ENCODE data around the gene BRAF.
"Not testable (repeated sequence)": the region's sequence is repeated elsewhere in the genome, so short reads cannot be mapped to it uniquely, and the experiment has no call there.

BRAF gene

DNA sequence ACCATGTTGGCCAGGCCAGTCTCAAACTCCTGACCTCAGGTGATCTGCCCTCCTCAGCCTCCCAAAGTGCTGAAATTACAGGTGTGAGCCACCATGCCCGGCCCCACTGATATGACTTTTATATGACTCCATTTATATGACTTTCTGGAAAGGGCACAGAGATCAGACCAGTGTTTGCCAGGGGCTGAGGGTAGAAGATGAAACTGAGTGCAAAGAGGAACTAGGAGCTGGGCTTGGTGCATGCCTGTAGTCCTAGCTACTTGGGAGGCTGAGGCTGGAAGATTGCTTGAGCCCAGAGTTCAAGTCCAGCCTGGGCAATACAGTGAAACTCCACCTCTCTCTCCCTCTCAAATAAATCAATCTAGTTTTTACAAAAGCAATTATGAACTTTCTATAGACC lies 7.5 kb downstream of the BRAF start:
- DNase-seq: no peak

DNA sequence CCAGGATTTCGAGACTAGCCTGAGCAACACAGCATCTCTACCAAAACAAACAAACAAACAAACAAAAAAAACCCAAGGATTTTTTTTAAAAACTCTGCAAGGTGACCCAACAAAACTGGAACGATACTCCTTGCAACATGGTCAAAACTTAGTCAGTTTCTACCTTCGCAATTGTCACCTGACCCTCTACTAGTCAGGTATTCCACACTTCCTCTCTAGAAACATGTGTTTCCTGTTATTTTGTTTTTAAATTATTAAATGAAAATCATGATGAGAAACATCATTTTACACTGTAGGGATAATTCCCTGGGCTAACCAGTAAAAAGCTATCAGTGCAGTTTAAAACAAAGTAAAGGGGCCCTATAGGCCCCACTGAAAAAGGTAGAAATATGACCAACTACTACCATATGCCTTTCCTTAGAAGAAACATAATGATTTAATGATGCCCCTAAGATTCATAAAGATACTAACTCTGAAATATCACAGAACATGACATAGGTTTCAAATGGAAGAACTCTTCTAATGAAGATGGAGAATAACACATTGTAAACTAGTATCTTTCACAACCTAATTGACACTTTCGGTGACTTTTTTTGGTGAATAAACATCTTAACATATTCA lies 8.7 kb downstream of the BRAF start:
- no peak for DNase-seq

DNA sequence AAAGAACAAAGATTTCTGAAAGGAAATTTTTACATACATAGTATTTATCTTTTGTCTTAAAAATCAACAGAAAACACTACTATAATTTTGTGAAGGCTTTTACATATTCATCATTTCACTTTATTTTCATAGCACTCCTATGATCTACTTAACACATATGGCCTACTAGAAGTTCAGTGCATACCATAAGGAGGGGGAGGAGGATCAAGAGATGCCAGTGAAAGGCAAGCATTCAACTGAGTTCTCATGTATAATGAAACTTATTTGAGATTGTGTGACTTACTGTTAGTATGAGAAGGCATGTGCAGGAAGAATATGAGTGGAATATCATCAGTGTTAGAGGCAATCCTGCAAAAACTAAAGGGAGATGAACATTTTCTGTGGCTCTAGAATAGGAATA lies 10.6 kb downstream of the BRAF start:
- DNase-seq: no peak

DNA sequence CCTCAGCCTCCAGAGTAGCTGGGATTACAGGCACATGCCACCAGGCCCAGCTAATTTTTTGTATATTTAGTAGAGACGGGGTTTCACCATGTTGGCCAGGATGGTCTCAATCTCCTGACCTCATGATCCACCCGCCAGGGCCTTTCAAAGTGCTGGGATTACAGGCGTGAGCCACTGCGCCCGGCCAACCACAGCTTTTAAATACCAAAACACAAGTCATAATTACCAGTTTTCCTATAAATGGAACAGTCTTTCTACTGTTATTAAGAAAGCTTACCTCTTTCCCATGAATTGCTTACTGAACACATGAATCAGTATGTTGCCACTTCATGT lies 11.2 kb downstream of the BRAF start:
- not testable (repeated sequence) for DNase-seq

DNA sequence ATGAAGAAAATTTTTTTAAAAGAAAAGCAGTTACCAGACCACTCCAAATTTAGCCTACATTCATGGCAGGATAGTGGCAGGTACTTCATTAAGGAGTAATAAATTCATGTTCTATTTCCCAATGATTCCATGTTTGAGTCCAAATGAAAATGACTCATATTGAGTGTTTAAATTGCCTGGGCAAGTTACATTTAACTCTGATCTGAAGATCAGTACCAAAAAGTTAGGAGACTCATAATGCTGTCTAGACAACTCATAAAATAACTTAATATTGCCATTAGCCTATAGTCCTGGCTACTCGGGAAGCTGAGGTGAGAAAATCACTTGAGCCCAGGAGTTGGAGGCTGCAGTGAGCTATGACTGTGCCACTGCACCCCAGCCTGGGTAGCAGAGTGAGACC lies 13.0 kb downstream of the BRAF start:
- DNase-seq: no peak

DNA sequence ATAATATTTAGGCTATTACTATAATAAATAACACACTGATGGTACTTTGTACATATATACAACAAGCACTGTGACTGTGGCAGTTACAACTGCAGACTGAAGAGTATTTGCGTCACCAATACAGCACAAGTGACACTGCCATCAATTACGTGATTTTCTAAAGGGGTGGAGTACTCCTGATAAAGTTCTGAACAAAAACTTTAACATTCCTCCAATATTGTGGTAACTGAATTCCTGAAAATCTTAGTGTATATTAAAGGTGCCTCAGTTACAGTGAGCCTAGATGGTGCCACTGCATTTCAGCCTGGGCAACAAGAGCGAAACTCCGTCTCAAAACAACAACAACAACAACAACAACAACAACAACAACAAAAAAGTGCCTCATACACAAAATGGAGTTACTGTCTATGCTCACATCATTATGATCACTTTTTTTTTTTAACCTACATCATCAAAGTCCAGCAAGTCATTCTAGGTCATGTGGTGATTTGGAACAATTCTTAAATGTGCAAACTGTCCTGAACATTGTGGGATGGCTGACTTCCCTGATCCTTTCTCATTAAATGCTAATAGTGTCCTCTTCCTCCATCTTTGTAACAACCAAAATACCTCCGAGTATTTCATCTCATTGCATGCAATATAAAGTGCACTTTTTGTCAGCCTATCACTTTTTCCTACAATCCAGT lies 15.1 kb downstream of the BRAF start:
- DNase-seq: no peak

DNA sequence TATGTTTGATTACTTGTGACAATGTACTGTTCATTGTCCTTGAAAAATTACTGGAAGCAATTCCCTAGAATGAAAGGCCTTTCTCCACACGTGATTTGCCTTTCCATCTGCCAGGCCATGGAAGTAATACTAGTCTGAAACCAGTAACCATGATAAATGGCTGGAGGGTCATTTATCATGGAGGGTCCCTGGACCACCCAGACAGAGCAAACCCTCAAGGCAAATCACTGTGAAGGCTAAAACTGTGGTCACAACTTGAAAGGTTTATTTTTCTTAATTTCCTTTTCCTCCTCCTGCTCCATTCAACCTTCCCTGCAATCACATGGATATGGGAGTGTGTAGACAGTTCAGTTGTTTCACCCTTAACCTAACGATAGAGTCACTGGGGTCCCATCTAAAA lies 16.4 kb downstream of the BRAF start:
- no peak for DNase-seq

DNA sequence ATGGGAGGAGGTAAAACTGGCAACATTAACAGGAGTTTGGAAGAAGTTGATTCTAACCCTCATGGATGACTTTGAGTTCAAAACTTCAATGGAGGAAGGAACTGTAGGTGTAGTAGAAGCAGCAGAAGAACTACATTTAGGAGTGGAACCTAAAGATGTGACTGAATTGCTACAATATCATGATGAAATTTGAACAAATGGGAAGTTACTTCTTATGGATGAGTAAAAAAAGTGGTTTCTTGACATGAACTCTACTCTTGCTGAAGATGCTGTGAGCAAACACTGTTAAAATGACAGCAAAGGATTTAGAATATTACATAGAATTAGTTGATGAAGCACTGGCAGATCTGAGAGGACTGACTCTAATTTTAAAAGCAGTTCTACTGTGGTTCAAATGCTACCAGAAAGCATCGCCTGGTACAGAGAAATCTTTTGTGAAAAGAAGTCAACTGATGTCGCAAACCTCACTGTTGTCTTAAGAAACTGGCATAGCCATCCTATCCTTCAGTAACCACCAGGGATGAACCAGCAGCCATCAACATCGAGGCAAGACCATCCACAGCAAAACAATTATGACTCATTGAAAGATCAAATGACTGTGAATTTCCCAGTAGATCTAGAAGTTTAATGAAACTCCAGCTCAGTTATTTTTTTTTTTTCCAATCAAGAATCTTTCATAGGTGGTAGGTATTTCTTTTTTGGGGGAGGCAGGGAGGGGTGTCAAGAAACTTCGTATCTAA lies 20.8 kb downstream of the BRAF start:
- DNase-seq: no peak

DNA sequence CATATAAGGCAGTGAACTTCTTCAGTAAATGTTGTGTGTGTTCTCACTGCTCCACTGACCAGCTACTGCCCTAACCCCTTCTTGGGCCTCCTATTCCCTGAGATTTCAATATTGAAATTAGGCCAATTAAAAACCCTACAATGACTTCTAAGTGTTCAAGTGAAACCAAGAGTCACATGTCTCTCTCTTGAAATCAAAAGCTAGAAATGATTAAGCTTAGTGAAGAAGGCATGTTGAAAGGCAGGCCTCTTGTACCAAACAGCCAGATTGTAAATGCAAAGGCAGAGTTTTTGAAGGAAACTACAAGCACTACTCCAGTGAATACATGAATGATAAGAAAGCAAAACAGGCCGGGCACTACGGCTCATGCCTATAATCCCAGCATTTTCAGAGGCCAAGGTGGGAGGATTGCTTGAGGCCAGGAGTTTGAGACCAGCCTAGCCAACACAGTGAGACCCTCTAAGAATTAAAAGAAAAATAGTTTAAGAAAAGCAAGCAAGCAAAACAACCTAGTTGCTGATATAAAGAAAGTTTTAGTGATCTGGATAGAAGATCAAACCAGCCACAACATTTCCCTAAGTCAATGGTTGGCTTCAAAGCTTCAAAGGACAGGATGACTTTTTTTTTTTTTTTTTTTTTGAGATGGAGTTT lies 22.3 kb downstream of the BRAF start:
- no peak for DNase-seq

DNA sequence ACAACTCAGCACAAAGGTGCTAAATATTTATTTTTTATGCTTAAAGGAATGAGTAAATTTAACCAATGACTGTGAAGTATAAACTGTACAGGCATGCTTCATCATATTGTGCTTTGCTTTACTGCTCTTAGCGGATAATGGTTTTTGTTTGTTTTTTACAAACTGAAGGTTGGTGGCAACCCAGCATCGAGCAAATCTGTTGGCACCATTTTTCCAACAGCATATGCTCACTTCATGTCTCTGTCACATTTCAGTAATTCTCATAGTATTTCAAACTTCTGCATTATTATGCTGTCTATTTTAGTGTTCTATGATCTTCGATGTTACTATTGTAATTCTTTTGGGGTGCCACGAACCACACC lies 22.8 kb downstream of the BRAF start:
- no peak for DNase-seq

DNA sequence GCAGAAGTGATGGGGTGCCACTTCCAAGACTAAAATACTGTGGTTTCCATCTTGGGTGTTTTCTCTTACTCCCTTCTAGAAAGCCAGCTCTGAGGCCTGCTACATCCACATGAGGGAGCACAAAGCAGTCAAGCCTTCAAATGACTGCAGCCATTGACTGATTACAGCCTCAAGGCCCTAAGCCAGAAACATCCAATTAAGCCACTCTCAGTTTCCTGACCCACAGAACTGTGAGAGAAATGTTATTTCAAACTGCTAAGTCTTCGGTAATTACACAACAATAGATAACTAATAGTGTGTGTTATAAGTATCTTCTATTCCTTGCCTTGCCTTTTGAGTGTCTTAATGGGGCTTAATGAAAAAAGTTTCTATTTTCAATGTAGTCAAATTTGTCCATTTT lies 24.8 kb downstream of the BRAF start:
- peak; percentile 71 for DNase-seq

DNA sequence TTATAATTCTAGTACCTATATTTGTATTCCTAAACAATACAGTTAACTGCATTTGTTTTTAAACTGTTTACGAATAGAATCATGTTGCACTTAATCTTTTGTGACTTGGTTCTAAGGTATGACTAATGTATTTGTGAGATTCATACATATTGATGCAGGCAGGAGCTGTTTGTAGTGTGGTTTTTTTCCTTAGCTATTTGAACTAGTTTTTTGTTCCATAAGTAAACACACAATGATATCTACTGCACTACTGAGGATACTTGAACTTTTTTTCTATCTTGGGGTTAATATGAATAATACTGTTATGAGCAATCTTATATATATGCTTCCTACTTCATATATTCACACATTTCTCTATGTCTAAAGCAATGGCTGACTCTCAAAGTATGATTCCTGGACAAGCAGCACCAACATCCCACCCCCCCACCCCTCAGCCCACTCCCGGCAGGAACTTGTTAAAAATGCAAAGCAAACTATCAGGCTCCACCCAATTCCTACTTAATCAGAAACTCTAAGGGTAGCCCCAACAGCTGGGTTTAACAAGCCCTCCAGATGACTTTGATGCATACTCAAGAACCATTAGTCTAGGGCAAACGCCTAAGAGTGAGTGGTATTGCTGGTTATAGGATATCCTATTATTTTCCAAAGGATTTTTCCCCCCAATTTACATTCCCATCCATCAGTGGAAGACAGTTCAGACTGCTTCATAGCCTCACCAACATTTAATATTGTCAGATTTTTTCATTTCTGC lies 25.8 kb downstream of the BRAF start:
- DNase-seq: no peak

DNA sequence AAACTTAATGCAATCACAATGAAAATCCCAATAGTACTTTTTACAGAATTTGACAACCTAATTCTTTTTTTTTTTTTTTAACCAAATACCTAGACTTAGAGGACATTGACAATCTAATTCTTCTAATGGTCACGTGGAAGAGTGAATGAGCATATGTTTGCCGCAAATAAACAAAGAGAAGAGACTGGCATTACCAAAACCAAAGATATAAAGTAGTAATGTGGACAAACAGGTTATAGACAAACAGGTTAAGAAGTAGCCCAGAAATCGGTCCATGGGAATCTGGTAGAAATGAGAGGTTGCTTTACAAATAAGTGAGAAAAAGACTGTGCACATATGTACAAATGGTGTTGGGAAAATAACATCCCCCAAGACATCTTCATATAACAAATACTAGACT lies 27.7 kb downstream of the BRAF start:
- DNase-seq: no peak

DNA sequence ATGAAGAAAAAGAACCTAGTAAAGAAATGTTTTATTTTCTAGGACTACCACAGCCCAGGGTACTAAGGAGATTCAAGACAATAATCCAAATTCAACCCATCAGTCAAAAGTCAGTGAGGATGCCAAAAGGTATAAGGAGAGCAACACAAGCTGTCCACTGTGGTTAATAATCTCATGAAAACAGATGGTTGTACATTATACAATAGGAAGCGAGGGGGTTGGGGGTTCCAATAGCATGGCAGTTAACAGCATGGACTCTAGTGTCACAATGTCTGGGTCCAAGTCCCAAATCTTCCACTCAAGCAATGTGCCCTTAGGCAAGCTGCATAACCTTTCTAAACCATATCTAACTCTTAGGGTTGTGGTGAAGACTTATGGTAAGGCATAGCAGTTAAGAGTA lies 35.1 kb downstream of the BRAF start:
- no peak for DNase-seq

DNA sequence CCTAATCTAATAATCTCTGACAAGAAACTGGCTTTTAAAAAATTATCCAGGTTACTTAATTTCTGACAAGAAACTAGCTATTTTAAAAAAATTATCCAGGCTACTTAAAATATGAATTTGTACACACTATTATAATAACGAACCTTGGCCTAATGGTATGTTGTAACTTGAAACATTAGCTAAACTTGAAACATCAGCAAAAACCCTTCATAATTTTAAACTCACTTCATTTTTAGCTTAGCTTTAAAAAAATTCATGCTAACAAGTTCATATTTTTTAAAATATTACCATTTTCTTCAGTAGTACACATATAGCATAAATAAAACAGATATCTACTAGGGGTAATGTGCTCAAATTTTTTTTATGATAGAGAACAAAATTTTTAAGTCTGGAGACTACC lies 35.6 kb downstream of the BRAF start:
- no peak for DNase-seq

DNA sequence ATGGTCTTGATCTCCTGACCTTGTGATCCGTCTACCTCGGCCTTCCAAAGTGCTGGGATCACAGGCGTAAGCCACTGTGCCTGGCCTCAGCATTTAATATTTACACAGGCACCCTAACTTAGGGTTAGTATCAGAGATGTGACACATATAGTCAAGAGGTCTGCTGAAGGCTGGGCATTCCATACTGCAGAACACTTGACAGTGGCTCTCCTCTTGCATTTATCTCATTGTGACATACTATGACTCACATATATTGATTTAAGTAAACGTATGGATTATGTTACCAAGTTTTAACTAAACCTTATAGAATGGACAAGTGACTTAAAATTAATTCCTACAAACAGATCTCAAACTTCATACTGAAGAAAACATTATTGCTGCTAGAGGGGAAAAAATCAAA lies 36.6 kb downstream of the BRAF start:
- DNase-seq: no peak

DNA sequence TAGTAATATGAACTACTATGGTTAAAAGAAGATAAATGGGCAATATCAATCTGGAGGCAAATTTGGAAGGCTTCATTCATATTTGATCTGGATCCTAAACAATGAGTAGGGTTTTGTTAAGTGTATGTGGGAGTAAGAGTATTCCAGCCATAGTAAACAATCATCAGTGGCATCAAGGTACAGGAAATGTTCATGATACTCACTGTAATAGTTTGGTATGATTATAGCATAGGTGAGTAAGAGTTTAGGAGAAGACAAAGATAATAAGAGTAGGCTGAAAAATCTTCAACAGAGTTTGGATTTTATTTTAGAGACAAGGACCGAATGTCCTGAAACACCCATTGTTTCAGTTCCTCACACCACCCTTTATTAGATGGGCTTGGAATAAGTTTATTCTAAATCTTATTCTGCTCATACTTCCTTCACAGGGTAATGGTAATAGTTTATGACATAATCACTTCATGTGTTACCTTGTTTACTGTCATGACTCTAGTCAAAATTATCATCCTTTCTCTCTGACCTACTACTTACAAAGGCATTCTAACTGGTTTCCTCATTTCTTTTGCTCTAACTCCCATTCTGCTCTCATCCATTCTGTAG lies 38.9 kb downstream of the BRAF start:
- no peak for DNase-seq

DNA sequence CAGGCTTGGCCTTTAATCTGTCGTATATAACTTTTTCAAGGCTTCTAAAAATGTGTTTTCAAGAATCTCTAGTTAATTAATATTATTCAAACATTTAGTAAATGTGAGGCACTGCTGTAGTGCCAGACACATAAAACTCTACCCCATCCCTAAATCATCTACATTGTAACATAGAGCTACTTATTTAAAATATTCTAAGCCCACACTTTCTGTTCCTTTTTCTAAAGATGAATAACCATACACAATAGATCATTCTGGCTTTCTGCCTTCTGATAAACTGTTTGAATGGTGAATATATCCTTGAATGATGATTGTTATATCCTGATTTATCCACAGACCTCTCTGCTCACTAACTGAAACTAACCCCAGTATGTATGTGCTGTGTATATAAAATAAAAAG lies 41.4 kb downstream of the BRAF start:
- no peak for DNase-seq

DNA sequence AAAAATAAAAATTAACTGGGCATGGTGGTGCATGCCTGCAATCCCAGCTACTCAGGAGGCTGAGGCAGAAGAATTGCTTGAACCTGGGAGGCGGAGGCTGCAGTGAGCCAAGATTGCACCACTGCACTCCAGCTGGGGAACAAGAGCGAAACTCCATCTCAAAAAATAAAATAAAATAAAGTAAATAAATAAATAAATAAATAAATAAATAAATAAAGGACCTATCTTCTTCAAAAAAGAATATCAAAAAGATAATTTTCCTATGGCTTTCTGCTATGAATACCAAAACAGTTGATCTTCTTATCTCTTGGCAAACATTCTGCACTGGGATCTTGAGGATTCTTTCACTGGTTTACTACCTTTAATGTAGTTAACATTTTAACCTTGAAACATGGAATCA lies 41.9 kb downstream of the BRAF start:
- DNase-seq: not testable (repeated sequence)

DNA sequence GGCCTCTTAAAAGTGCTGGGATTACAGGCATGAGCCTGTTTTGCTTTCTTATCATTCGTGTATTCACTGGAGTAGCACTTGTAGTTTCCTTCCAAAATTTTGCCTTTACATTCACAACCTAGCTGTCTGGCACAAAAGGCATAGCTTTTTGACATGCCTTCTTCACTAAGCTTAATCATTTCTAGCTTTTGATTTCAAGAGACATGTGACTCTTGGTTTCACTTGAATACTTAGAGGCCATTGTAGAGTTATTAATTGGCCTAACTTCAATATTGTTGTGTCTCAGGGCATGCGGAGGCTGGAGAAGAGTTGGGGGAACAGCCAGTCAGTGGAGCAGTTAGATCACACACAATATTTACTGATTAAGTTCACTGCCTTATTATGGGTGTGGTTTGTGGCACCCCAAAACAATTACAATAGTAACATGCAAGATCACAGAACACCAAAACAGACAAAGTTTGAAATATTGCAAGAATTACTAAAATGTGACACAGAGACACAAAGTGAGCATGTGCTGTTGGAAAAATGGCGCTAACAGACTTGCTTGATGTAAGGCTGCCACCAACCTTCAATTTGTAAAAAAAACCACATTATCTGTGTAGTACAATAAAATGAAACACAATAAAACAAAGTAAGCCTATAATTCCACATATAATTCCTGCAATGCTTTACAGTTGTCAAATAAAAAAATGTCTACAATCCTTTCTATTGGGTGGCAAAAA lies 43.1 kb downstream of the BRAF start:
- no peak for DNase-seq

DNA sequence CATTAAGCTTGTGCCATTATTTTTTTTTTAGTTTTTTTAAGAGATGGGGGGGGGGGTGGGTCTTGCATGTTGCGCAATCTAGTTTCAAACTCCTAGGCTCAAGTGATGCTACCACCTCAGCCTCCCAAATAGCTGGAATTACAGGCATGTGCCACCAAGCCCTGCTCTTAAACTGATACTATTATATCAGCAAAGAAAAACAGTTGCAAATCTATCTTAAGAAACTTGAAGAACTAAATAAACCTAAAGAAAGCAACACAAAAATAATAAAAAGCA lies 47.5 kb downstream of the BRAF start:
- no peak for DNase-seq

DNA sequence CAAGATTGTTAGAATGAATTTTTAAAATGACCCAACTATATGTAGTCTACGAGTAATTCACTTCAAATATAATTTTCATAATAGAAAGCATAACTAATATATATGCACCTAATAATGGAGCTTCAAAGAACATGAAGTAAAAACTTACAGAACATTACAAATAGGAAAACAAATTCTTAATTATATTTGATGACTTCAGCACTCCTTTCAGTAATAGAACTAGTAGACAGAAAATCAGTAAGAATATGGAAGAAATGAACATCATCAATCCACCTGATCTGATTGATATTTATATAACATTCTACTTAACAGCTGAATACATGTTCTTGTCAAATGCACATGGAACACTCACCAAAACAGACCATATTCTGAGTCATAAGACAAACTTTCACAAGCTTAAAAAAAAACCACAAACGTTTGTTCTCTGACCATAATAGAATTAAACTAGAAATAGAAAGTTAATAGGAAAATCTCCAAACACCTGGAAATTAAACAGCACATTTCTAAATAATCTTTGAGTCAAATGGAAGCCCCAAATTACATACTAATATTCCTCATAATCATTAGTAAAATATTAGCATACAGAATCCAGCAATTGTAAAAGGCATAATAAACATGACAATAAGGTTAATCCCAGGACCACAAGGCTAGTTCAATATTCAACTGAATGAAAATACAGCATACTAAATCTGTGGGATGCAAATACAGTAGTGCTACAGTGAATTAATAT lies 48.0 kb downstream of the BRAF start:
- DNase-seq: no peak

All from islet precursor cell (in vitro differentiated cells).